ENCODE results near the gene CCDC38. TPM values are rescaled to one million over a fixed set of nuclear protein-coding genes. Genes with fewer than 3 reads are reported as not detected.
"Not testable (repeated sequence)": the region's sequence is repeated elsewhere in the genome, so short reads cannot be mapped to it uniquely, and the experiment has no call there.

Gene CCDC38
- total and polyA plus RNA-seq, 9 of the 15 experiments (the other 6 are each of a cell fraction or from before 2014, with no cell fraction given), result not detected

- no peak for TF ChIP-seq MTA1 (IDR thresholded peaks at IDR 0.05; ENCODE audit: borderline replicate concordance)
Measured at GRCh38 chr12:95970905-95971304, 28.5 kb upstream of the CCDC38 start (continued).

- H3K4me1 ChIP-seq (replicated peaks in 1 of 2; ENCODE audit: control insufficient read depth in 2 of 2, insufficient read depth in 2 of 2, low read length in 2 of 2); H3K4me3 ChIP-seq; CTCF ChIA-PET (ENCODE audit: low intra/inter-chr PET ratio); H3K9me3 ChIP-seq (replicated peaks; ENCODE audit: control insufficient read depth, insufficient read depth, low read depth, low read length); H3K27ac ChIP-seq (ENCODE audit: extremely low read depth, low read depth, low read length); H3K4me2 ChIP-seq (ENCODE audit: insufficient read depth, low read length); H3K79me2 ChIP-seq (ENCODE audit: control insufficient read depth, insufficient read depth, low read length); FAIRE-seq; BruUV-seq (replicated peaks); H4K20me1 ChIP-seq (replicated peaks; ENCODE audit: control insufficient read depth, insufficient read depth, low read length); H2AFZ ChIP-seq (ENCODE audit: low read depth, low read length); H3K36me3 ChIP-seq (ENCODE audit: control insufficient read depth, insufficient read depth, low read length); intact Hi-C loops (cut with micrococcal nuclease); ATAC-seq; DNase-seq (ENCODE audit: extremely low read depth in 1 of 4, low spot score in 3 of 4); H3K9me1 ChIP-seq (ENCODE audit: control insufficient read depth, insufficient read depth, low read length); H3K27me3 ChIP-seq (ENCODE audit: control insufficient read depth in 2 of 2, insufficient read depth in 2 of 2, low read length in 2 of 2); in situ Hi-C loops (cut with MboI); H3K9ac ChIP-seq (ENCODE audit: insufficient read depth in 1 of 2, low read depth in 2 of 2, low read length in 2 of 2): not testable (repeated sequence)
- 10% methylated on average over 13 of the region's 28 CpGs for WGBS (ENCODE audit: insufficient coverage, low coverage, missing lambda C conversion rate)
- POLR2A ChIA-PET, result interaction anchor here (0.7 kb wide), 1 partner anchor 40 kb away, joined by 3 read pairs; no protein-coding TSS in a partner anchor
Measured at GRCh38 chr12:95969116-95969515, 26.7 kb upstream of the CCDC38 start.

GRCh38 chr12:95967301-95967700 lies 24.9 kb upstream of the CCDC38 start:
- Histone ChIP-seq H3K9ac (ENCODE audit: insufficient read depth in 1 of 2, low read depth in 2 of 2, low read length in 2 of 2) (no peak overlapping the region), H3K4me2 (ENCODE audit: insufficient read depth, low read length) (no peak overlapping the region), H3K9me3 (replicated peaks; ENCODE audit: control insufficient read depth, insufficient read depth, low read depth, low read length) (no peaks in the 10 kb centered on the region), H3K79me2 (ENCODE audit: control insufficient read depth, insufficient read depth, low read length) (no peaks in the 10 kb centered on the region), H3K36me3 (ENCODE audit: control insufficient read depth, insufficient read depth, low read length) (no peaks in the 10 kb centered on the region), H3K4me1 (replicated peaks in 1 of 2; ENCODE audit: control insufficient read depth in 2 of 2, insufficient read depth in 2 of 2, low read length in 2 of 2) (no peaks in the 10 kb centered on the region; a peak in 1 of 5 replicates), H3K9me1 (ENCODE audit: control insufficient read depth, insufficient read depth, low read length) (no peaks in the 10 kb centered on the region), H4K20me1 (replicated peaks; ENCODE audit: control insufficient read depth, insufficient read depth, low read length) (no peaks in the 10 kb centered on the region), H3K4me3 (no peak overlapping the region), H3K27me3 (ENCODE audit: control insufficient read depth in 2 of 2, insufficient read depth in 2 of 2, low read length in 2 of 2) (peaks cover 5 to 9% of the 10 kb centered on the region in 2 experiments; a peak in 3 of 5 replicates), H2AFZ (ENCODE audit: low read depth, low read length) (no peak overlapping the region), H3K27ac (ENCODE audit: extremely low read depth, low read depth, low read length) (no peak overlapping the region)
- intact Hi-C loops (cut with micrococcal nuclease), result no loop called here
- no TSS peak for BruUV-seq (replicated peaks)
- ATAC-seq, result no peak
- ChIA-PET POLR2A (no interaction called here), CTCF (ENCODE audit: low intra/inter-chr PET ratio) (no interaction called here)
- WGBS (ENCODE audit: insufficient coverage, low coverage, missing lambda C conversion rate), result 0% methylated on average over 2 of the region's 2 CpGs
- no peak for FAIRE-seq
- DNase-seq (ENCODE audit: extremely low read depth in 1 of 4, low spot score in 3 of 4), result no peak
- in situ Hi-C loops (cut with MboI), result no loop called here
- TF ChIP-seq ZNF133 (CRISPR knock-in tag; IDR thresholded peaks at IDR 0.05) (no peak), ID3 (CRISPR knock-in tag; IDR thresholded peaks at IDR 0.05) (no peak), ID3 (tag; IDR thresholded peaks at IDR 0.05) (no peak), CXXC5 (CRISPR knock-in tag; IDR thresholded peaks at IDR 0.05) (no peak), TEAD4 (IDR thresholded peaks at IDR 0.05; ENCODE audit: low read length) (no peak), TEAD4 (CRISPR knock-in tag; IDR thresholded peaks at IDR 0.05; ENCODE audit: borderline replicate concordance) (no peak), E4F1 (CRISPR knock-in tag; IDR thresholded peaks at IDR 0.05; ENCODE audit: borderline replicate concordance) (no peak), PHF20 (IDR thresholded peaks at IDR 0.05; ENCODE audit: partially characterized antibody) (no peak), CREBBP (IDR thresholded peaks at IDR 0.05; ENCODE audit: low read depth, low read length) (no peak), ZNF512 (tag; IDR thresholded peaks at IDR 0.05) (no peak)
